GM12874 (cell line): ENCODE measurements around the gene RABEP2.

ENCODE experiments used
- CTCF ChIP-seq: IDR thresholded peaks from 2 replicates; pipeline ENCODE4 v1.5.1; 2011; ENCODE audit warnings: low read depth, mild to moderate bottlenecking, control low read depth, low read length, moderate library complexity; ENCODE audit not compliant: insufficient read depth

The RABEP2 gene

GRCh38 chr16:28878083-28878926, 46.7 kb downstream of the RABEP2 start, which contains the start of gene ATP2A1:
Gene ATP2A1, plus strand, starts transcription at chr16:28878488. Its CDS starts 184 bp downstream, at chr16:28878672.
- no peak for TF ChIP-seq CTCF

DNA sequence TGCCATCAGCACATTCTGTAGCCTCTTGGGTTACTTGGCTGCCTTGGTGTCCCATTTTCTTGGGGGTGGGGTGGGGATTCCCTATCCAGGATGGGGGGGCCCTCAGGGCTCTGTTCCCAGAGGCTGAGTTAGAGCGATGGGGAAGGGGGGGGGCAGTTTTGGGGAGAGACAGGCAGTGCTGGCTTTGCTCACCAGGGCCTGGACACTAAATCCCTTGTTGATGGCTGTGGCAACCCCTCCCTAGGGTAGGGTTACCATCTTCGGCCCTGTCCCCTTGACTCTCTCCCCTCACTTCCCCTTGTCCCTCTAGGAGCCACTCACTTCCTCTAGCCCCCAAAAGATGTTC, 47.4 kb downstream of the RABEP2 start:
- TF ChIP-seq CTCF, result no peak

DNA sequence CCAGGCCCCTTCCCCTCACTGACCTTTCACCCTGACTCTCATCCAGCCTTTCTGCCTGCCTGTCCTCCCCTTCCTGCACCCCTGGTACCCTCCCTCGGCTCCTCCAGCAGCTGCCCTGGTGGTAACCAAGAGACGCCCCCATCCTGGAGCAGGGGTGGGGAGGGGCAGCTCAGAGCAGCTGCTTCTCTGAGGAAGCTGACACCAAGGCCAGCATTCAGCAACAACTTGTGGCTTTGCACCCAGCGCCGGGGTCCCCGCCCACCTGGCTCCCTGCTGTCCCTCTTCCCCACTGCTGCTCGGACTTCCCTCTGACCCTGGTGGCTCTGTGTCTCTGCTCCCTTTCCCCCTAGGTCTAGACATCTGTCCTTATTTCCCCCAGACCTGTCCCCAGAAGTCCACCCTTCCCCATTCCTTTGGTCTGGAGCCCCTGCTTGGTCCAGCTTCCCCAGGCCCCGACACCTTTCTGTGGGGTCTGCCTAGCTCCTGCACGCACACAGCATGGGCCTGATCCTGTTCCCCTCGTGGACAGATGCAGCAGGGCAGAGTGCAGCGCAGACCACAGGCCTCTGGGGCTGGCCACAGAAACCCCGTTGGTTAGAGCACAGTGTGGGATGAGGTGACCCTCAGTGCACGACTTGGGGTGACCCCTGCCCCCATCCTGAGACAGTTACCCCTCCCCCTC, 47.9 kb downstream of the RABEP2 start:
- no peak for TF ChIP-seq CTCF

GRCh38 chr16:28876019-28876659, 48.9 kb downstream of the RABEP2 start:
- no peak for TF ChIP-seq CTCF

DNA sequence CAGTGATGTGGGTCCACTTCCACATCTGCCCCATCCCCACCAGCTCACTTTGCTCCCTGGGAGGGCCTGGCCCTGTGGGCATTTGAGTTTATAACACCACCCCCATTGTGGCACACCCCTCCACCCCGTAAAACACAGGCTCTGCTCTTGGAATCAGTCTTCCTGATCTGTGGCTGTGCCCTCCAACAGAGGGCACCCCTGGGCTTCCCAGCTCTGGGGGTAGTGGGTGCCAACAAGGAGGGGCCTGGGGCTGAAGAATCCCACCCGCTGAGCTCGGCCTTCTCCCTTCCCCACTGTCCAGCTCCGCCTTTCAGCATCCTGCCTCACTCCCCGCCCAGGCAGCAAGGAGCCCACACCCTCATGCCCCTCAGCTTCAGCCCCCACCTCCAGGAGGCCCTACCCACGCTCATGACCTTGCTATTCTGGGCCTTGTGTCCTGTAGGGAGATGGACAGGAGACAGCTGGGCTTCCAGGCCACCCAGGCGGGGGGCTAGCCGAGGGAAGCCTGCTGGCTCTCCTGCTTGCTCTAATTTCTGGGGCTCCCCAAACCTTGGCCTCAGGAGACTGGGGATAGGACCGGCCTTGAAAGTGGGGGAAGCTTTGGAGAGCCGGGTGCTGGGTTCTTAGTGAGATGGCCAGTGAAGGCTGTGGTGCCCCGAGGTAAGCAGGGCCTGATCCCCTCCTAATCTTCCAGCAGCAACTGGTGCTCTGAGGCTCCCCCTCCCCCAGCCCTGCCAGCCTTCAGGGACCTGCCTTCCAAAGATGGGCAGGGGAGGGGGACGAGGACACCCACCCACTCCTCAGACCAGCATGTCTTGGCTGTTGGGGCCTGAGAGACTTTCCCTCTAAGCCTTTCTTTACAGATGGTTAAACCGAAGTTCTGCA, 49.7 kb downstream of the RABEP2 start:
- TF ChIP-seq CTCF, result no peak

- TF ChIP-seq CTCF, result no peak
These were observed 50.6 kb downstream of the RABEP2 start for GRCh38 chr16:28874406-28874805.
